Muscle of leg (tissue), 11 donors: ENCODE results near the gene ZNF396. TPM values are rescaled to one million over a fixed set of nuclear protein-coding genes. Genes with fewer than 3 reads are reported as not detected.

Experiments
- DNase-seq: peaks from one replicate; pipeline ENCODE4 v3.0.0; 2013
- H3K27ac ChIP-seq: one replicate; pipeline ENCODE4 v1.5.1; 2013; ENCODE audit warnings: mild to moderate bottlenecking, low read length, control low read depth
- H3K27me3 ChIP-seq: one replicate; pipeline ENCODE4 v1.6.1; 2013; ENCODE audit warnings: low read length; ENCODE audit not compliant: control insufficient read depth, insufficient read depth
- H3K36me3 ChIP-seq: one replicate; pipeline ENCODE4 v1.6.1; 2013; ENCODE audit warnings: low read length; ENCODE audit not compliant: control insufficient read depth, insufficient read depth
- H3K4me1 ChIP-seq: one replicate; pipeline ENCODE4 v1.6.1; 2013; ENCODE audit warnings: low read length; ENCODE audit not compliant: control insufficient read depth, insufficient read depth
- H3K4me3 ChIP-seq: one replicate; pipeline ENCODE4 v1.5.1; 2013; ENCODE audit warnings: low read length, control low read depth
- H3K9me3 ChIP-seq: replicated peaks from 2 replicates; pipeline ENCODE4 v1.6.1; 2013; ENCODE audit warnings: low read depth, low read length; ENCODE audit not compliant: control insufficient read depth
- WGBS: methylation state at CpG from one replicate; pipeline ENCODE4 v1.1.5; 2013; ENCODE audit warnings: missing lambda C conversion rate; ENCODE audit not compliant: insufficient coverage; 5-methylcytosine and 5-hydroxymethylcytosine counted together
- polyA plus RNA-seq, 8 donors: library from polyadenylated mRNA; unstranded; fragments of 120-200 nt; gene quantifications; one replicate each; pipeline versions ENCODE4 v1.2.1 to v1.2.3, GENCODE V29; 2013; ENCODE audit warnings: inconsistent platforms in 1 of 8, low replicate concordance in 1 of 8; ENCODE audit not compliant: insufficient read length in 8 of 8, insufficient read depth in 1 of 8
- total RNA-seq: library from RNA; stranded (reverse); fragments of 120-200 nt; gene quantifications from one replicate; pipeline ENCODE4 v1.2.4, GENCODE V29; 2013

ZNF396 gene
- total and polyA plus RNA-seq, 9 donors: 0.58 to 1.5 (median 1.2) TPM

- Histone ChIP-seq H3K27ac (no peak overlapping the region), H3K27me3 (peaks cover 3% of the 10 kb centered on the region), H3K9me3 (peaks cover 3% of the 10 kb centered on the region), H3K4me1 (no peaks in the 10 kb centered on the region), H3K36me3 (no peaks in the 10 kb centered on the region), H3K4me3 (no peak overlapping the region)
- 100% methylated on average over 1 of the region's 3 CpGs for WGBS
- DNase-seq: no peak
Observed at GRCh38 chr18:35387152-35387571, 10.0 kb upstream of the ZNF396 start.

GRCh38 chr18:35386600-35387100 lies 9.5 kb upstream of the ZNF396 start:
- no peak overlapping the region for H3K27ac ChIP-seq
- H3K36me3 ChIP-seq: no peaks in the 10 kb centered on the region
- DNase-seq: peak; percentile 80
- H3K9me3 ChIP-seq: peaks cover 4% of the 10 kb centered on the region
- H3K4me1 ChIP-seq: no peaks in the 10 kb centered on the region
- WGBS: 30% methylated on average over 4 of the region's 7 CpGs
- H3K4me3 ChIP-seq: no peak overlapping the region
- H3K27me3 ChIP-seq: peaks cover 3% of the 10 kb centered on the region

GRCh38 chr18:35383136-35383535 lies 6.0 kb upstream of the ZNF396 start:
- Histone ChIP-seq H3K4me1 (no peaks in the 10 kb centered on the region), H3K36me3 (no peaks in the 10 kb centered on the region), H3K4me3 (no peak overlapping the region), H3K27me3 (peaks cover 5% of the 10 kb centered on the region), H3K27ac (no peak overlapping the region), H3K9me3 (peaks cover 4% of the 10 kb centered on the region)
- no peak for DNase-seq
- WGBS: no CpG with 5 or more reads among the region's 2 CpGs

- peaks cover 4% of the 10 kb centered on the region for H3K9me3 ChIP-seq
- peaks cover 8% of the 10 kb centered on the region for H3K27me3 ChIP-seq
- WGBS: 71% methylated on average over 2 of the region's 2 CpGs
- no peak overlapping the region for H3K4me3 ChIP-seq
- H3K36me3 ChIP-seq: no peaks in the 10 kb centered on the region
- H3K4me1 ChIP-seq: peaks cover 4% of the 10 kb centered on the region
- DNase-seq: no peak
- no peak overlapping the region for H3K27ac ChIP-seq
Observed at GRCh38 chr18:35379421-35379820, 2.3 kb upstream of the ZNF396 start.

- WGBS: 34% methylated on average over 4 of the region's 4 CpGs
Observed at GRCh38 chr18:35378574-35378896, 1.4 kb upstream of the ZNF396 start.

GRCh38 chr18:35377875-35378573 lies 887 bp upstream of the ZNF396 start:
- peaks cover 5% of the 10 kb centered on the region for H3K27me3 ChIP-seq
- peaks cover 4% of the 10 kb centered on the region for H3K9me3 ChIP-seq
- H3K36me3 ChIP-seq: no peaks in the 10 kb centered on the region
- H3K27ac ChIP-seq: no peak overlapping the region
- 82% methylated on average over 2 of the region's 14 CpGs for WGBS
- H3K4me1 ChIP-seq: peaks cover 4% of the 10 kb centered on the region
- H3K4me3 ChIP-seq: no peak overlapping the region
- DNase-seq: peak; percentile 17

More at GRCh38 chr18:35378574-35378896, 1.4 kb upstream of the ZNF396 start:
- no peaks in the 10 kb centered on the region for H3K36me3 ChIP-seq
- H3K27me3 ChIP-seq: peaks cover 6% of the 10 kb centered on the region
- no peak overlapping the region for H3K27ac ChIP-seq
- H3K9me3 ChIP-seq: peaks cover 4% of the 10 kb centered on the region
- no peak for DNase-seq
- no peak overlapping the region for H3K4me3 ChIP-seq
- peaks cover 4% of the 10 kb centered on the region for H3K4me1 ChIP-seq

GRCh38 chr18:35376393-35376741 lies 770 bp downstream of the ZNF396 start:
- DNase-seq: peak; percentile 20
- Histone ChIP-seq H3K27me3 (peaks cover 5% of the 10 kb centered on the region), H3K4me3 (peak overlapping the region; percentile 62), H3K27ac (no peak overlapping the region), H3K36me3 (no peaks in the 10 kb centered on the region), H3K4me1 (peaks cover 4% of the 10 kb centered on the region), H3K9me3 (no peaks in the 10 kb centered on the region)
- WGBS: 7% methylated on average over 12 of the region's 13 CpGs

- Histone ChIP-seq H3K4me3 (no peak overlapping the region), H3K36me3 (no peaks in the 10 kb centered on the region), H3K9me3 (no peaks in the 10 kb centered on the region), H3K4me1 (peaks cover 4% of the 10 kb centered on the region), H3K27ac (no peak overlapping the region), H3K27me3 (peaks cover 5% of the 10 kb centered on the region)
- DNase-seq: no peak
- WGBS: 67% methylated on average over 1 of the region's 4 CpGs
Observed at GRCh38 chr18:35374708-35375107, 2.4 kb downstream of the ZNF396 start.

GRCh38 chr18:35371412-35372195 lies 5.5 kb downstream of the ZNF396 start:
- Histone ChIP-seq H3K9me3 (no peaks in the 10 kb centered on the region), H3K36me3 (no peaks in the 10 kb centered on the region), H3K4me1 (peaks cover 4% of the 10 kb centered on the region), H3K4me3 (no peak overlapping the region), H3K27ac (no peak overlapping the region), H3K27me3 (no peaks in the 10 kb centered on the region)
- DNase-seq: no peak
- WGBS: 100% methylated on average over 1 of the region's 1 CpG

- no peaks in the 10 kb centered on the region for H3K36me3 ChIP-seq
- no peaks in the 10 kb centered on the region for H3K4me1 ChIP-seq
- H3K27ac ChIP-seq: no peak overlapping the region
- WGBS: 92% methylated on average over 2 of the region's 6 CpGs
- DNase-seq: no peak
- no peaks in the 10 kb centered on the region for H3K9me3 ChIP-seq
- no peaks in the 10 kb centered on the region for H3K27me3 ChIP-seq
- no peak overlapping the region for H3K4me3 ChIP-seq
Observed at GRCh38 chr18:35369126-35369525, 8.0 kb downstream of the ZNF396 start.
